Thymus (tissue), 11 donors: ENCODE measurements around the gene SH3PXD2A. TPM values are rescaled to one million over a fixed set of nuclear protein-coding genes. Genes with fewer than 3 reads are reported as not detected.

Experiments
- DNase-seq, 9 donors: peaks; one replicate each; pipeline ENCODE4 v3.0.0-alpha.2; 2013; ENCODE audit warnings: low spot score in 9 of 9, low read depth in 6 of 9, missing footprints in 1 of 9
- H3K27ac ChIP-seq, 2 donors: one replicate each; pipeline ENCODE4 v1.5.1; 2013; ENCODE audit warnings: control low read depth in 1 of 2, low read depth in 1 of 2, low read length in 1 of 2, mild to moderate bottlenecking in 1 of 2, moderate library complexity in 1 of 2
- H3K27me3 ChIP-seq, 2 donors: one replicate each; pipeline ENCODE4 v1.5.1; 2013; ENCODE audit warnings: low read length in 1 of 2; ENCODE audit not compliant: control insufficient read depth in 2 of 2, insufficient read depth in 1 of 2
- H3K36me3 ChIP-seq, 2 donors: one replicate each; pipeline ENCODE4 v1.5.1; 2013; ENCODE audit warnings: low read length in 1 of 2, mild to moderate bottlenecking in 1 of 2, moderate library complexity in 1 of 2; ENCODE audit not compliant: control insufficient read depth in 2 of 2, insufficient read depth in 2 of 2
- H3K4me1 ChIP-seq, 2 donors: one replicate each; pipeline ENCODE4 v1.5.1; 2013; ENCODE audit warnings: low read length in 2 of 2; ENCODE audit not compliant: control insufficient read depth in 2 of 2, insufficient read depth in 2 of 2
- H3K4me3 ChIP-seq, 2 donors: one replicate each; pipeline ENCODE4 v1.5.1; 2013; ENCODE audit warnings: low read length in 2 of 2, control low read depth in 1 of 2, mild to moderate bottlenecking in 1 of 2
- H3K9me3 ChIP-seq, 2 donors: one replicate each; pipeline ENCODE4 v1.5.1; 2013; ENCODE audit warnings: low read length in 1 of 2, mild to moderate bottlenecking in 1 of 2; ENCODE audit not compliant: control insufficient read depth in 2 of 2, insufficient read depth in 1 of 2
- WGBS: extraction: QIAGEN DNeasy Blood & Tissue Kit; methylation state at CpG from one replicate; pipeline ENCODE4 v1.1.7; 2013; 5-methylcytosine and 5-hydroxymethylcytosine counted together
- polyA plus RNA-seq: library from polyadenylated mRNA; stranded (reverse); fragments of 200-250 nt; gene quantifications from one replicate; pipeline ENCODE4 v1.2.3, GENCODE V29; 2013
- total RNA-seq: library from RNA; stranded (reverse); fragments of 120-200 nt; gene quantifications from one replicate; pipeline ENCODE4 v1.2.4, GENCODE V29; 2013
- donor health status: healthy.

SH3PXD2A gene
- total and polyA plus RNA-seq, 2 donors = 3.8 to 9.5 TPM

GRCh38 chr10:103552856-103553742 lies 302.3 kb downstream of the SH3PXD2A start:
- Histone ChIP-seq H3K27me3 (peaks cover 0 to 44% of the 10 kb centered on the region in 2 donors), H3K9me3 (no peaks in the 10 kb centered on the region), H3K36me3 (no peaks in the 10 kb centered on the region), H3K4me3 (no peak overlapping the region), H3K4me1 (peaks cover 0 to 11% of the 10 kb centered on the region in 2 donors), H3K27ac (no peak overlapping the region)
- WGBS = 89% methylated on average over 20 of the region's 20 CpGs
- no peak for DNase-seq

GRCh38 chr10:103551619-103552602 lies 303.5 kb downstream of the SH3PXD2A start:
- Histone ChIP-seq H3K4me1 (peaks cover 0 to 11% of the 10 kb centered on the region in 2 donors), H3K36me3 (no peaks in the 10 kb centered on the region), H3K9me3 (no peaks in the 10 kb centered on the region), H3K27ac (no peak overlapping the region), H3K4me3 (no peak overlapping the region), H3K27me3 (peaks cover 0 to 41% of the 10 kb centered on the region in 2 donors)
- WGBS = 66% methylated on average over 10 of the region's 10 CpGs
- DNase-seq = peak in 1 of 9 donors; percentile 12

- no peak overlapping the region for H3K4me3 ChIP-seq
- H3K27ac ChIP-seq = no peak overlapping the region
- H3K36me3 ChIP-seq = no peaks in the 10 kb centered on the region
- no peaks in the 10 kb centered on the region for H3K9me3 ChIP-seq
- peaks cover 0 to 25% of the 10 kb centered on the region in 2 donors for H3K27me3 ChIP-seq
- WGBS = 98% methylated on average over 1 of the region's 1 CpG
- DNase-seq = no peak
- H3K4me1 ChIP-seq = peaks cover 0 to 5% of the 10 kb centered on the region in 2 donors
Observed at GRCh38 chr10:103550229-103550628, 305.1 kb downstream of the SH3PXD2A start.

GRCh38 chr10:103549349-103549685 lies 306.1 kb downstream of the SH3PXD2A start:
- Histone ChIP-seq H3K4me1 (peaks cover 0 to 2% of the 10 kb centered on the region in 2 donors), H3K9me3 (no peaks in the 10 kb centered on the region), H3K27me3 (peaks cover 0 to 16% of the 10 kb centered on the region in 2 donors), H3K36me3 (no peaks in the 10 kb centered on the region), H3K27ac (no peak overlapping the region), H3K4me3 (no peak overlapping the region)
- WGBS = 93% methylated on average over 3 of the region's 3 CpGs
- no peak for DNase-seq

GRCh38 chr10:103548581-103549348 lies 306.6 kb downstream of the SH3PXD2A start:
- Histone ChIP-seq H3K36me3 (no peaks in the 10 kb centered on the region), H3K27me3 (peaks cover 0 to 11% of the 10 kb centered on the region in 2 donors), H3K9me3 (no peaks in the 10 kb centered on the region), H3K27ac (no peak overlapping the region), H3K4me1 (peaks cover 0 to 2% of the 10 kb centered on the region in 2 donors), H3K4me3 (no peak overlapping the region)
- 91% methylated on average over 12 of the region's 12 CpGs for WGBS
- DNase-seq = no peak

- Histone ChIP-seq H3K4me1 (peaks cover 2 to 5% of the 10 kb centered on the region in 2 donors), H3K36me3 (no peaks in the 10 kb centered on the region), H3K27ac (no peak overlapping the region), H3K9me3 (no peaks in the 10 kb centered on the region), H3K4me3 (no peak overlapping the region), H3K27me3 (peaks cover 0 to 8% of the 10 kb centered on the region in 2 donors)
- WGBS = 97% methylated on average over 3 of the region's 3 CpGs
- DNase-seq = no peak
Observed at GRCh38 chr10:103548006-103548405, 307.4 kb downstream of the SH3PXD2A start.

- no peak for DNase-seq
- Histone ChIP-seq H3K4me3 (no peak overlapping the region), H3K36me3 (no peaks in the 10 kb centered on the region), H3K4me1 (peaks cover 5 to 11% of the 10 kb centered on the region in 2 donors), H3K27me3 (peaks cover 0 to 6% of the 10 kb centered on the region in 2 donors), H3K9me3 (no peaks in the 10 kb centered on the region), H3K27ac (no peak overlapping the region)
- 95% methylated on average over 10 of the region's 10 CpGs for WGBS
Observed at GRCh38 chr10:103547391-103547946, 307.9 kb downstream of the SH3PXD2A start.

- peaks cover 5 to 11% of the 10 kb centered on the region in 2 donors for H3K4me1 ChIP-seq
- H3K9me3 ChIP-seq = no peaks in the 10 kb centered on the region
- WGBS = 98% methylated on average over 1 of the region's 1 CpG
- H3K27me3 ChIP-seq = no peaks in the 10 kb centered on the region
- no peaks in the 10 kb centered on the region for H3K36me3 ChIP-seq
- no peak for DNase-seq
- H3K27ac ChIP-seq = no peak overlapping the region
- H3K4me3 ChIP-seq = no peak overlapping the region
Observed at GRCh38 chr10:103546401-103546800, 309.0 kb downstream of the SH3PXD2A start.
